CD4-positive, alpha-beta T cell treated with Interleukin-6 for 4 hours (primary cell): ENCODE results near the gene SUSD1.
"Not testable (repeated sequence)": the region's sequence is repeated elsewhere in the genome, so short reads cannot be mapped to it uniquely, and the experiment has no call there.

Experiments used
- DNase-seq: peaks from one replicate; pipeline ENCODE4 v3.0.0-alpha.2; 2020; ENCODE audit warnings: mixed read lengths

The SUSD1 gene

GRCh38 chr9:112094948-112095681, 80.0 kb downstream of the SUSD1 start:
- no peak for DNase-seq

GRCh38 chr9:112094241-112094640, 80.9 kb downstream of the SUSD1 start:
- no peak for DNase-seq

DNA sequence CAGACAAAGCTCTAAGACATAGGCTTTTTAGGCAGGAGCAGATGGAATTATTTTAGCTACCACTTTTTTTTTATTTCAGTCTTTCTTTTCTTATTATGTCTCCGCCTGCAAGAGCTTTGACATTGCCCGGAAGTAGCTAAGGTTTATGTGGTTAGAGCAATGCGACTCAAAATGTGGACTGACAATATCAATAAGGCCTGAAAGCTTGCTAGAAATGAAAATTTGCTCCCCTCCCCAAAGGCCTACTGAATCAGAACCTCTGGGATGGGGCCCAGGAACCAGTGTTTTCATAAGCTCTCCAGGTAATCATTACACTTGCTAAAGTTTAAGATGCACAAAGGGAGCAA, 81.3 kb downstream of the SUSD1 start:
- no peak for DNase-seq

GRCh38 chr9:112093147-112093869, 81.8 kb downstream of the SUSD1 start:
- no peak for DNase-seq

GRCh38 chr9:112091810-112092209, 83.3 kb downstream of the SUSD1 start:
- DNase-seq, result no peak

DNA sequence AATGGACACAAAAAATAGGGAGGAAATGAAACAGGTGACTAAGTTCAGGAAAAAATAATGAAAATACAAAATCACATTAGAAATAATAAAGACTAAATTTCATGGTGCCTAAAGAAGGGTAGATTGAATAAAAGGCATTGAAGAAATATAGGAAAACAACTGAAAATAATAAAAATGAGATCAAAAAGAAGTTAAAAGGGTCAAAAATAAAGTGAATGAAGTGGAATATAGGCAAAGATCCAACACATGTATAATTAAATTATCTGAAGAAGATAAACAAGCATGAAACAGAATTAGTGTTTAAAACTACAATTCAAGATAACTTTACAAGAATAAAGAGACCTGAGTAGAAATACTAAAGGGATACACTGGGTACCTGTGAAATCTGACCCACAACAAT, 87.6 kb downstream of the SUSD1 start:
- no peak for DNase-seq

DNA sequence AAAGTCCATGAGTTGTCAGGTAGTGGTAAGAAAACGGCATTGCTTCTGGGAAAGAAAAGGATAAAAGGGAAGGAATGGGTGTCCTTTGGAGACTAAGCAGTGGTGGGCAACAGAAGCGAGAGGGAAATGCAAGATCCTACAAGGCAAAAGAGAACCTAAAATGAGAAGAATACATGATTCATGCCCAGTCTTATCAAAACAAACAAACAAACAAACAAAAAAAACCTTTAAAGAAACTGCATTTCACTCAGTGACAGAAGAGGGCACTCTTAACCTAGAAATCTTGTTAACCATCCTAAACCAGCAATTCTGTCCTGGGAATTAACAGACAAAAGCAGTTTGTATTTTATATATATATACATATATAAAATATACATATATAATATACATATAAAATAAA, 88.5 kb downstream of the SUSD1 start:
- no peak for DNase-seq

- DNase-seq, result no peak
Observed at GRCh38 chr9:112084907-112085306, 90.2 kb downstream of the SUSD1 start.

DNA sequence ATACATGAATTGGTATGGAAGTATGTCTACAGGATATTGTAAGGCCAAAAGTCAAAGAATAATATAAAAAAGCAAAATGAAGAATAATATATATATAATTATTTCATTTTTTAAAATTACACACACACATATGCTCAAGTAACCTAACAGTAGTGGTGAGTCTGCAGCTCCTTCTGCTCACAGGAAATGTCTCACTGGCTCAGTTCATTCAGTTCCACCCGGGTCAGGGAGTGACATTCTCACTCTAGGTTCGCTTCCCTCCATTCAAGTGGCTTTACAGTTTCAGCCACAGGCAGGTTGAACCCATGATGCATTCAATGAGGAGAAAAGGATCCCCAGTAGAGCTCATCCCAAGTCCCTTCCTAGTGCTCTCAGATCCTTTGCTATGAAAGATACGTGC, 90.8 kb downstream of the SUSD1 start:
- DNase-seq, result no peak

DNA sequence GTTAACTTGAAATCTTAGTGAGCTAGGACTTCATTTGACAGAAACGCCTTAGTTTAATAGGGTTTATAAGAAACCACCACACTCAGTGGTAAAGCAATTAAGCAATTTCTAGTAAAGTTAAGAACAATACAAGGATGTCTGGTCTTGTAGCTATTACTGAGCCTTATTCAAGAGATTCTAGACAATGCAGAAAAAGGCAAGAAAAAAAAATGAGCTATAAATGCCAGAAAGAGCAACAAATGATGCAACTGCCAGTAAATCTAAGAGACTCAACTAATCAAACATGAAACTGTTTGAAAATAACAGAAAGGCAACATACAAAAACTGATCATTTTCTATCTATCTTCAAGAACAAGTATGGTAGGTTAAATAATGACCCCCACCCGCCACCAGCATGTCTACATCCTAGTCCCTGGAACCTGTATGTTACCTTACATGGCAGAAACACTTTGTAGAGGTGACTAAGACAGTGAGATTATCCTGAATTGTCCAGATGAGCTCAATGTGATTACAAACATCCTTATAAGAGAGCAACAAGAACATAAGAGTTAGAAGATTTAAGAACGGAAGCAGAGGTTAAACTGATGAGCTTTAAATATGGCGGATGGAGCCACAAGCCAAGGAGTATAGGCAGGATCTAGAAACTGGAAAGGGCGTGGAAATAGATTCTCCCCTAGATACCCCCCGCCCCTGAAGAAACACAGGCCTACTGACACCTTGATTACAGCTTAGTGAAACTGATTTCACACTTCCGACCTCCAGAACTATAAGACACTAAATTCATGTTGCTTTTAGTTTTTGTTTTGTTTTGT, 93.0 kb downstream of the SUSD1 start:
- DNase-seq, result no peak

- DNase-seq, result no peak
Observed at GRCh38 chr9:112080831-112081542, 94.1 kb downstream of the SUSD1 start.

DNA sequence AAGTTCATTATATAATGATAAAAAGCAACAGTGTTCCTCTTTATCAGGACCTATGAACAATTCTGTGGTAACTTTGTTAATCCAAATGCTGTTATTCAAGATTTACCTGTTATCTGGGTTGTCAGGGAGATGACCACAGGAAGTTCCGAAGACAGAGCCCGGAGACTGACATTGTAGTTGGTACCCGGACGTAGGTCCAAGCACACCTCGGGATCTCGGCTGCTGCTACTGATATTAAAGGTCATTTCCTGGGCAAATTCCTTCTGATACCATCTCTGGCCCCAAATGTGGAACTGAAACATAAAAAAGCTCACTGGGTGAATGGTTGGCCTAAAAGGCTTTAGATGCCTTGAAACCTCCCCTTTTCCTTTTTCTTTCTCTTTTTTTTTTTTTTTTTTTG, 96.7 kb downstream of the SUSD1 start:
- DNase-seq, result no peak

DNA sequence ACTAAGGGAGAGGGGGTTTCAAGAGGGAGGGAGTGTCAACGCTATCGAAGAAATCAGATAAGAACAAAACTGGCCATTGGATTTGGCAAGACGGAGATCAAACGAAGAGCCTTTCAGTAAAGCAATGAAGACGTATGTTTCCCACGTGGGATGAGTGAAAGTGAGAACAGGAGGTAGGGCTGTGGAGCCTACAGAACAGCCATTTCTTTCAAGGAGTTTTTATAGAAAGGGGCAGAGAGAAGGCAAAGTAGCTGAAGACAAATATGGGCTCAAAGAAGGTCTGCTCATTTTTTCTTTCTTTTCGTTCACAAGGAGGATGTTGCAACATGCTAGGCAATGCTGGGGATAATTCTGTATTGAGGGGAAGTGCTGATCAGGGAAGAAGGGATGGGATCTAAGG, 98.3 kb downstream of the SUSD1 start:
- DNase-seq, result no peak

DNA sequence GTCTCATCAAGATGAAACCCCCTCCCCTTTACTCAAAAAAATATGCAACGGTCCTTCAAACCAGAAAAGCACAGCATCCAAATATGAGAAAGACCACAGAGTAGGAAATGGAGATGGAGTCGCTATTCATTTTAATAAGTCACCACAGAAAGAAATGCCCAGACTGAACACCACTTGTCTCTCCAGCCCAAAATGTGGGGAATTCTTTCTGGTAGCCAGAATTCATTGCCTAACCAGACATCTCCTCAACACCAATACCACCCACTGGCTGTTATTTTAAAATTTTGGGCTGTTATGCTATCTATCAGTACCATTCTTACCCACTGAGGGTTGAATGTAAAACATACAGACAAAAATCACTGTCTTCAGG, 100.1 kb downstream of the SUSD1 start:
- DNase-seq, result no peak

GRCh38 chr9:112074250-112075008, 100.7 kb downstream of the SUSD1 start:
- peak; percentile 80 for DNase-seq

- DNase-seq, result not testable (repeated sequence)
Observed at GRCh38 chr9:112073639-112074173, 101.4 kb downstream of the SUSD1 start.

DNA sequence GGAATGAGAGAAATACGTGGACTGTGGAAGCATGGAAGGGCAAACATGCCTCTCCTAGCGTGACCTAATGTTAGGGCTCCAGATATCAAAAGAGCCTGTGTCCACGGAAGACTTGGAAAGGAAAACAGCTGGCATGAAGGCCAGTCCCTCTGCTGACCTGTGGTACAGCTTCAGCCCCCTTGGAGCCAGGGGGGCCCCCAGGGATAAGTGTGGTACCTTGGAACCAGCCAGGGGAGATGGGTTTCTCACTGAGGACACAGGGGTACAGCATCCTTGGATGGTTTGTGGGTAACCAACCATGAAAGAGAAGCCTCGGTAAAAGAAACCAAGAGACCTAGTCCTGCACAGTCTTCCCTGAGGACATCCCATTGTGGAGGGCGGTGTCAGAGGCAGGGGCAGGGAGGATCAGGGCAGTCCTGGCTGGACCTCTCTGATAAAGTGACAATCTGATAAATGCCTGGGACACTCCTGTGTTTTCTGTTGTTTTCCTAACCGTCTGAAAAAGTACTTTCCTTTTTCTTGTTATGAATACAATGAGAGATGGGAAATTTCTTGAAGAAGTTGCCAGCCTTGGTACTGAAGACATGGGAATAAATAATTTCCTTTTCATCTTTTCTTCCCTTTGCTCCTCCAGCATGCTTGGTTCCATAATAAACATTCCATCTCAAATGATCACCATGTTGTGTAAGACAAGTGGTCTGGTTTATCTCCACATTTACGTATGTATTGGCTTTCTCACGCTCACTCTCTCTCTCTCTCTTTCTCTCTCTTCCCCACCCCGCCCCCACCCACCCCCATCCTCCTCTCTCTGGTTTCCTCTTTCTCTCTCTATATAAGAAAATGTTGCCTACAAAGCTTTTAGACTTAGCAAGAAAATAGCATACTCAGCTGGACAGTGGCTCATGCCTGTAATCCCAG, 102.1 kb downstream of the SUSD1 start:
- no peak for DNase-seq

- no peak for DNase-seq
Observed at GRCh38 chr9:112069318-112070169, 105.6 kb downstream of the SUSD1 start.

DNA sequence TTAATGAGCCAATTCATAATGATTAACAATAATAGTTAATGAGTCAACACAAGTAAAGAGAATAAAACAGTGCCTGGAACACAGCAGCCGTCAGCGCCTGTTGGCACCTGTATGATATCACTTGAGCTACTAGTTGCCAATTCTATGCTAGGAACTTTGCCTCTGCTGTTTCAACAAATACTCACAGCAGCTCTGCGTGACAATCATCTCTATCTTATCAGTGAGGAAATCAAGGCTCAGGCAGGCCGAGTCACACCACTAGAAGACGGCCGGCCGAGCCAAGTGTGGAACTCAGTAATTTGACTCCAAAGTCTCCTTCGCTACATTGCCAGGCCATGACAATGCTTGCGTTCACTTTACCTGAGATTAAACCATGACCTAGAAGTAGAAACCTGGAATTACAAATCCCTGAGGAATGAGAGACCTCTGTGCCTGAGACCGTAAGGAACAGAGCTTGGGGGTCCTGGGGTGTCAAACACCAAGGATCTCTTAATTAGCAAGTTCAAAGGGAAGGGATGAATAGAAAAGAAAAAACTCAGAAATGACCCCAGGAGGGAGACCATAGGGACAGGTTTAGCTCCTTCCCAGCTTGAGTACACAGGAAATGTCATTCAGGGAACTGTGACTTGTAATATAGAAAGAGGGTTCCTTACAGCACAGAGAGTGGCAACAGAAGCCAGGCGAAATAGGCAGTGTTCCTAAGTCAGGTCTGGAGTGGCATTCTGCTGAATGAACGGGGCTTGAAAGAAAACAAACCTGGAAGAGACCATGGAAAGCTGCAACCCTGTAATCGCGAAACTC, 109.1 kb downstream of the SUSD1 start:
- no peak for DNase-seq
